Epithelial cell of prostate (primary cell): ENCODE results near the gene ANO10.

ENCODE experiments used
- DNase-seq: peaks from one replicate; pipeline ENCODE4 v3.0.0-alpha.2; 2011; ENCODE audit warnings: low read depth, low spot score
- H3K27ac ChIP-seq: fragments of 450-650 bp; 2 replicates; pipeline ENCODE4 v1.5.1; 2017; ENCODE audit warnings: mild to moderate bottlenecking

ANO10 gene

DNA sequence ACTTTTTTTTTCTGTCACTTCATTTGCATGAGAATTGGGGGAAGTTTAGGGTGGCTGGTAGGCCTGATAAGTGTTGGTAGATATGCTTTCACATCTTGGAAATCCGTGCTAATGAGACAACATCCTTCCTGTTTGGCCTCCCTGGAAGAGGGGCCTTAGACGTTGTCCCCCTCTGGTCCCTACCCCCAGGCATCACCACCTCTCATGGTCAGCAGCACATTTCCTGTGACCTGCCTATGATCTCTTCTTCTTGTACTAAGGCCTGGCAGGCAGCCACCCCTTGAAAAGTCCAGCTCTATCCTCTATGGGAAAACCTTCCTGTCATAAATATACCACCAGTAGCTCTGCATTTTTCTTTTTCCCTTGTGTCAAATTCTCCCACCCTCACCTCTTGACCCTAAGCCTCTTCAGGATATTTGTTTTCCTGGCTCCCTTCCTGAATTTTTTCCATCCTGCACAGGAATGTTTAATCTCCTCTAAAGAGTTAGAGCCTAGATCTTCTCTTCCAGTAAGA lies 227.7 kb downstream of the ANO10 start:
- no peak for DNase-seq
- no peak overlapping the region for H3K27ac ChIP-seq

DNA sequence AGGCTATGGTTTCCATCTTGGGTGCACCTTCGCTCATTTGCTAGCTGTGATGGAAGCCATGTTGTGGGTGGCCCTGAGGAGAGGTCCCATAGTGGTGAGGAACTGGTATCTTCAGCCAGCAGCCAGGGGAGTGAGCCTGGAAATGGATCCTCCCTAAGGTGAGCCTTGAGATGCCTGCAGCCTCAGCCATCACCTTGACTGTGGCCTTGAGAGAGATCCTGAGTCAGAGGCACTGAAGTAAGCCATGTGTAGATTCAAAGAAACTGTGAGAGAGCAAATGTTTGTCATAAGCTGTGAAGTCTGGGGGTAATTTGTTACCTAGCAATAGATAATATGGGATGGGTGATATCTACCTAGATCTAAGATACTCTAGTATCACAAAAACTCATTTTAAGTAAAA lies 230.2 kb downstream of the ANO10 start:
- DNase-seq: no peak
- H3K27ac ChIP-seq: no peak overlapping the region

DNA sequence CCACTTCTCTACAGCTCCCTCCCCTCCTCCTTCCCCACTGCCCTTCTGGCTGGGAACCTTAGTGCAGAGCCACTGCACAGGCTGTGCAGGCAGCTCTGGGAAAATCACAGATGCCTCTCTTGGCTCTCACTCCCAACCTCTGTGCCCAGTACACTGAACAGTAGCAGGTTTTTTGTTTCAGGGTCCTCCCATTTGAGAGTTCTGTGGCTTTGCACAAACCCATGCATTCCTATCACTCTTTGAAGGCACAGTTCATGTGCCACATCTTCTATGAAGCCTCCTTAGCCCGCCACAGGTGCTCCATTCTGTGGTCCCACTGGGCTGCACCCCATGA lies 231.6 kb downstream of the ANO10 start:
- DNase-seq: no peak
- H3K27ac ChIP-seq: peak overlapping the region; percentile 62

DNA sequence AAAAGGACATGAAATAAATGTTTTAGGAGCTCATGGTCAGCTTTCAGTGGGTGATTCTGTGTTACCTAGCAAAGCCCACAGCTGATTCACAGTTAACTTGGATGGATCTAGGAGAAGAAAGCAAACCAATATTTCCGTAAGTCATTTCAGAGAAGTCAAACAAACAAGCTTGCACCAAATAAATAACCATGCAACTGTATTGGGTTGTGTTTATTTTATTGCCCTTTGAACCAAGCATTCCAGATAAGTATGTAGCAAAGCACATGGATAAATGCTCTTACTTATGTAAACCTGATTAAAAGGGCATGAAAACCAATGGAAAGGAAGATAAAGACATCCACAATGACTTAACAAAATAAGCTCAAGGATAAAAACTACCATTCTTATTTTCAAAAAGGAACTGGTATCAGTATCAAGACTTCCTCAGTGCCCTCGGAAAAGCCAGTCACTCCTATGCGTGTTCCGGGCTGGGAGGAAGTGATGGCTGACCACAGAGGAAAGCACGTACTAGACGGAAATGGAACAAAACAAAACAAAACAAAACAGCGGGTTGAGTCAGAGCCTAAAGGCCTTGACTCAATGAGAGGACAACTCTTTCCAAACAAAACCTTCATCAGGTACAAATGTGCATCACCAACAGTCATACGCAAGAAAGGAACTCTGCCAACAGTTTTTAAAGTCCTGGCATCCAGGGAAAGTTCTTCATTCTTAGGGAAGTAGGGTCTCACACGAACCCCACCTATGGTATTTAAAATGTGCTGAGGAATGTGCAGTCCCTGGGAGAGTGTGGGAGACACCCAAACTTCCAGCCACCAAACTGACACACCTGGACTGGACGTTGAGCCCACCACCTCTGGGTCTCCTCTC lies 232.2 kb downstream of the ANO10 start:
- DNase-seq: peak; percentile 79
- H3K27ac ChIP-seq: peak overlapping the region; percentile 62

DNA sequence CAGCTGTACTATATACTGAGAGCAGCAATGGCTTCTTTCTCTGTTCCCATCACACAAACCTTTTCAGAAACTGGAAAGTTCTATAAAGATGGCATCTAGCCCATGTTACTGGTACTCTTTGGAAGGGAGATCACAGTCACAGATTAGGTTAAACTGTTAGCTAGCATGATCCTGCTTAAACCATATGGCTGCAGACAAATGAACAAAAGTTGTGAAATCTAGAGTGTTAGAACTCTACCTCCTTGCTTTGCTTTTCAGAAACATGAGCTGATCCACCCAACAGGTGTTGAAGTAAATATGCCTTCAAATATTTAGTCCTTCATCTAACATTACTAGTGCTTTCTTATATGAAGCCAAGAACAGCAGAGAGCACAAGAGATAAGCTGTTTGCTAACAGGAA lies 232.9 kb downstream of the ANO10 start:
- H3K27ac ChIP-seq: peak overlapping the region; percentile 62
- no peak for DNase-seq

DNA sequence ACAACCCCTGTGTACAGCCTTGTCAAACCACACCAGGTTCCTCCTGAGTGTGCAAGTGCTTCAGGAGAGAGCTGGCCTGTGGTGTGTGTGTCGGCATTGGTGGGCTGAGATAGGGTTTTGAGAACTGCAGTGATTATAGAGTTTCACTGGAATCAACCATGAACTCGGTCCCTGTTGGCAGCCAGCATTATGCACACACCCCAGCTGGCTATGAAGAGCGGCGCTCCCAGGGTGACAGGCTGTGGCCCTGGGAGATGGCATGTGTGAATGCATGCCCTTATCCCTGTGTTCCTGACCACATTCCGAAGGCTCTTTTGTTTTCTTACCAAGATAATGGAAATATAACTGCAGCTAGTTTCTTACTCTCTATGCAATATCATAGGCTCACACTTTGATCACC lies 233.6 kb downstream of the ANO10 start:
- no peak for DNase-seq
- no peak overlapping the region for H3K27ac ChIP-seq

DNA sequence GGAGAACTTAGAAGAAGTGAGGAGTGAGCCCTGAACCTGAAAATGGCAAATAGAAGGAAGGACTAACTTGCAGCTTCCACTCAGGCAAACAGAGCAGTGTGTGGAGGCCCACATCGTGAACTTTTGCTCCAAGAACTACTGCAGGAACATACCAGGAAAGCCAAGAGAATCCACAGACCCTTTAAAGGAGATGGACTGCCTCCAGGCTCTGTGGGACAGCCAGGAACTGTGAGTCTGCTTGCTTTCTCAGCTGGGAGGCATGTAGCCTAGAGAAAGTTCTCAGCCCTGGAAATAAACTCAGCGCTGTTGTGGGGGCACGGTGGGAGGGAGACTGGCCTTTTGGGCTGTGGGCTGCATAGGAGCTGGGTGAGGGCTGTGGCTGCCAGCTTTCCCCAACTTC lies 242.5 kb downstream of the ANO10 start:
- no peak overlapping the region for H3K27ac ChIP-seq
- DNase-seq: no peak

DNA sequence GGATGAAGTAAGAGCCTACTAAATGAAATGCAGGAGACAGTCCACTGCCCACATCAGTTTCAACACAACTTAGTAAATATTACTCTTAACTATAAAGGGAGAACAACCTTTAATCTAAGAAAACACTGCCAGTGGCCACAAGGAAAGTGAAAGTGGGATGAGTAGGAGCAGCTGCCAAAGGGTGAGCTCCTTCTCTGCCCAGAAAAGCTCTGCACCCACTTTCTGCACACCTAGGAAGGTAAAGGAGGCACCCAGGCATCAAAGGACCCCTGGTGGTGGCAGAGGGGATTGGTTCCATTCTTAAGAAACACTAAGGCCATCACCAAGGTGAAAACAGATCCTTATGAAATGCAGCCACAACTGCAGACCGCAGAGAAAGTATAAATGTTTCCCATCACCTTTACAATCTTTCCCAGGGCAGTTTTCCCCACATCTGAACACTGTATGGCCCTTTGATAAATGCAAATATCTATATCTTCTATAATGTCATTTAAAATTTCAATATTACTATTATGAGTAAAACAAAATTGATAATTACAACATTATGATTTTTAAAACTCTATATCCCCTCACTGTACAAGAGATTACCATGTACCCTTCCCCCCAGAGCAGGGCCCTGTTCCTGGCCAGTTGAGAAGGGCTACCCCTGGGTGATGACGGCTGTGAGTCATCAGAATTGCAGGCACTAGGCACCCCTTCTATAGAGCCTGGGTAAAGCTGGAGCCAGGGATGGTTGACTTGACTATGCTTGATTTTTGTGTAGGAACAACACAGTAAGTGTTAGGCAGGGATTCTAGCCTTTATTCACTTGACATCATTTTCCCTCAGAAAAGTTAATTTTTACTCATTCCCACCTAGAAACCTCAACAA lies 243.5 kb downstream of the ANO10 start:
- peak; percentile 14 for DNase-seq
- no peak overlapping the region for H3K27ac ChIP-seq

DNA sequence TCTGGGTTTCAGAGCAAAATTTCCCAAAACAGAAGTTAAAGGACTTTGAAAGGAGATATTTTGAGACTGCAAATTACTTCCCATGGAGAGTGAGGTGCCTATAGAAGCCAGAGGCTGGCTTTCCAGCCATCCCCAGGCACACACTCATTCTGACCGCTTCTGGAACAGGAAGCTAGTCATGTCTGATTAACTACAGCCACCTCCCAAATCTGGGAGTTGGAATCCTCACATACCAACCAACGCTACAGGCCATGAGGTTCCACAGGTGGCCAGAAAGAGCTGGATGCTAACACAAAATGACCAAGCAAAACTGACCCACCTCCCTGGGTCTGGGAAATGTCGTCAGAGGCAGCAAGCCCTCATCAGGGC lies 248.3 kb downstream of the ANO10 start:
- no peak overlapping the region for H3K27ac ChIP-seq
- no peak for DNase-seq

DNA sequence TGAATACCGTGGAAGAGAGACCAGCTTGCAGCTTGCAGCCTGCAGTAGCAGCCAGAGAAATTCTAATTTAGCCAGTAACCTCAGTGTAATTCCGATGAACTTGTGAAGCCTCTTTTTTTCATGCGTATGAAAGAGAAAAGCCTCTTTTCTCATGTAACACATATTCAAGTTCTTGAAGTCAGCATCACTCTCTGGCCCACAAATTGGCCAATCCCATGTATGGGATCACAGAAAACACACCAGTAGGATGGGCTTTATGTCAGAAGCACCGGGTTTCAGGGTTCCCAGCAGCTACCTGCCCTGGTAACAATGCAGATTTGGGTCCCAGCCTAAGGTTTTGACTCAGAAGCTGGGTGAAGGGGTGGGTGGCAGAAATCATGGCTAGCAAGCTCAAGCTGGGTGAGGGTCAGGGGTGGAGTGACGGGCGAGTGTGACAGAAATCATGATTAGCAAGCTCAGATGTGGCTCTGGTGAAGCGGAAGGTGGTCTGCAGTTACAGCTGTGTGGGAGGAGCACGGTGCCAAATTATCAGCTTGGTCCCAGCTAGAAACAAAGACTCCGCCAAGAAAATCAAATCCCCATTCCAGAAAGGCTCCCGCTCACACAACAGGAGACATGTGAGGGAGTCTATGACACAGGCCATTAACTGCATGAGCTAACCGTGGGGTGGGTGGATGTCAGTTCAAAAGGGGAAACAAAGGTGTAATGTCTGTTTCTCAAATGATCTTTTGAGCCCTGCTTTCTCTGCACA lies 248.8 kb downstream of the ANO10 start:
- H3K27ac ChIP-seq: no peak overlapping the region
- no peak for DNase-seq

DNA sequence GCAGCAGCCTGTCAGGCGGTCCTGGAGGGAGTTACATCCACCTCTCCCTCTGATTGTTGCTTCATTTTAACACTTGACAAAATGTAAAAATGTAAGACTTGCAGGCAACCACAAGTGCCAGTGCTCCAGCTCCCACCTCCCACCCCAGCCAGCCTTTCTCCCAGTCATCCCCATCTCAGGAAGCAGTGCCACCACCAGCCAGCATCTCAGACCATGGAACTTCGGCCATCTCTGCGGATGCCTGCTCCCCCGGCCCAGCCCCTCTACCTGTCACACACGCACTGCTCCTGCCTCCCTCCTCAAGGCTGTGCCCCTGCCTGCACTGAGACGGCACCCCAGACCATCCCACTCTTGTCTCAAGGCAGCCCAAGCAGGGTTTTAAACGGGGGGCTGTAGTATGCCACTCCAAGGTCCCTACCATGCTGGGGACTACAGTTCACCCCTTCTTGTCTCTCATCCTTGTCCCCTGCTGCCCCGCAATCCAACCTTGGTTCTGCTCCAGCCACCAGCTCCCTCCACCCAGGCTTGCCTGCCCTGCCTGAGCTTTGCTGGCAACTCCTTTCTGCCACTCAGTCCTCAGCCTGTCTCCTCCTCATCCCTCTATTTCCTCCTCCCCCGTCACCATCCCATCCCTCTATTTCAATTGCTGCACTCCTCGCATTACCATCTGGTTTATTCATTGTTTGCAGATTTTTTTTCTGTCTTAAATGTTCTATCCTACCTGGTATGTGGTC lies 249.6 kb downstream of the ANO10 start:
- no peak overlapping the region for H3K27ac ChIP-seq
- DNase-seq: no peak

DNA sequence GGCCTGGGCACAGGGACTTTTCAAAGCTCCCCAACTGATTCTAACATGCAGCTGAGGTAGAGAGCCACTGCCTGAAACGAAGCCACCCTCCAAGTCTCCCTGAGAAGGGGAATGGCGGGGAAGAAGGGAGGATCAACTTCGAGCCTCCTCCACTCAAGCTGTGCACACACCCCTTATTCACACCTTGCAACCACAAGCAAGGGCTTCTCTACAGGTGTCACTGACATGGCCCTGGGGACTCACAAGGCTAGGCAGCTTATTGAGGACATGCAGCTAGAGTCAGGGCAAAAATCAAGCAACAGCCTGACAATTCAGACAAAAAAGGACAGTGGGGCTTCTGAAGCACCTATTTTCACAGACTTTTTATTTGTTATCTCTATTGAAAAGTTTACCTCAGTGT lies 250.3 kb downstream of the ANO10 start:
- no peak for DNase-seq
- no peak overlapping the region for H3K27ac ChIP-seq

DNA sequence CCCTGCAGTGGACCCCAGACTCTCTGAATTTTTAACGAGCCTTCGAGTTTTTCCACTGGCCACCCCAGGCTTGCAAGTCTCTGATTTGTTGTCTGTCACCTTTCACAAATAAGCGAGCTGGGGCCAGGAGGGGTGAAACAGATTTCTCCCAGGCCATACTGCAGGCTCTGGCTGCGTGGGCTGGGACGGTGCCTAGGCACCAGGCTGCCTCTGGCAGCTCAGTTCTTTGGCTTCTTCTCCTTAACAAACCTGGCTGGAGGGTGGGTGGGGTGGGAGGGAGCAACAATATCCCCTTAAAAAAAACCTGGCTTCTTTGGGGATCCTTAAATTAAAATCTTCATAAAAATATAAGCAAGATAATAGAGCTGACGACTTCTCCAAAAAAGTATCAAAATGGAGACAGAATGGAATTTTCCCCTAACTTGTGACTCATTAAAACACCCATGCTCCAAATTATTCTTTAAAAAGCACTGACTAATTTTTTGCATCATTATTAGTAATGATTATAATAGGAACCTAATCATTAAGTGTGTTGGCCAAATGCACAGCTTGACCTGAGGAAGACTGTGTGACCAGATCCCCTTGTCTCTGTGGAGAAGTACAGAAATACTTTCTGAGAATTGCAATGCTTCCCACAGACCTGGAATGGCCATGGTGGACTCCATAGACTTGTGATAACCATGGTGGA lies 251.4 kb downstream of the ANO10 start:
- H3K27ac ChIP-seq: no peak overlapping the region
- DNase-seq: no peak

DNA sequence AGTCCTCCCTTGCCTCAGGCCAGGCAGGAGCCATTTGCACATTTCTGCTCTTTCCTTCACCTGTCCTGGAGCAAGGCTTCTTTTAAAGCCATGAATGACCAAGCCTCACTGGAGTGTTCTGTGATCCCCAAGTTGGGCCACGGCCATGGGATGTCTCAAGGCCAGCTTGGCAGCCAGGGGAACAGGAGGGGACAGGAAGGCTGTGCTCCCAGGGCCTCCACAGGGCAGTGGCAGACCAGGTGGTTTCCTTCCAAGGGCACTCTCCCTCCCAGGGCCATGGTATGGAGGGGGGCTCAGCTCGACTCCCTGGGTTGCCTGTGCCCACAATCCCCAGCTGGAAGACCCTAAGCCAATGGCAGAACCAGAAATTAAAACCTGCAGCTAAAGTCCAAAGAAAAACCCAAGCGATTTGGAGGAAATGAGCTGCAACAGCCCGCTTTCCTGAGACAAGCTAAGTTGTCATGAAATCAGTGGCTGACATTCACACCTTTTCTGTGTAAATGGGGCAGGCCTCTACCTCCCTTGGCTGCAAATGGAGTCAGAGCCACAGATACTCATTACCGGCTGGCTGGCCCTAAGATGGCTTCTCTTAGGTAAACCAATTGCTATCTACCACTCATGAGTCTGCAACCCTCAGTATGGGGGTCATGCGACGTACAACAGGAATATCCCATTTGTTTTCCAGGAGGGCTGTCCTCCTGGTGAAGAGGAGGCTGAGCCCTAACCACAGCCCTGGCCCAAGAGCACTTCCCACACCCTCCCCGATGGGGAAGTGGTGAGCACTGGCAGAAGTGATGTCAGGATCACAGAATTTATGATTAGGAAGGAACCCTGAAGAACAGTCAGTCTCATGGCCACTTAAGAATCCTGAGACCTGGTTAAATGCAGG lies 252.2 kb downstream of the ANO10 start:
- no peak for DNase-seq
- H3K27ac ChIP-seq: no peak overlapping the region

DNA sequence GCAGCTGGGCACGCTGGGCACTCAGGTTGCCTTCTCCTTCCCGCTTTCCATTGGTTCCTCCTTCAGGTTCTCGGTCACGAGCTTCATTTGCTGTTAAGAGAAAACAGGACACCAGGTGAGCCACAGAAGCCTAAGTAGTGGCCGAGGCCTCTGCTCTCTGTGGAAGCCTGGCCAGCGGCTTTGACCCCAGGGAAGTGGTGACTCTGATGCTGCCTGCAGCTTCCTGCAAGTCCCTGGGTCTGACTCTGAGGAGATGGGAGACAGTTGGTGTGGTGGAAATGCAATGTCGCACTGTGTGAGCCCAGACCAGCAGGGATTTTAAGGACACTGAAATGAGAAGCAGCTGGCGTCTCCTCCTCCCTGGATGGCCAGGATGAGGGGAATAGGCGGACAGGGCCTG lies 254.9 kb downstream of the ANO10 start:
- no peak overlapping the region for H3K27ac ChIP-seq
- DNase-seq: no peak

DNA sequence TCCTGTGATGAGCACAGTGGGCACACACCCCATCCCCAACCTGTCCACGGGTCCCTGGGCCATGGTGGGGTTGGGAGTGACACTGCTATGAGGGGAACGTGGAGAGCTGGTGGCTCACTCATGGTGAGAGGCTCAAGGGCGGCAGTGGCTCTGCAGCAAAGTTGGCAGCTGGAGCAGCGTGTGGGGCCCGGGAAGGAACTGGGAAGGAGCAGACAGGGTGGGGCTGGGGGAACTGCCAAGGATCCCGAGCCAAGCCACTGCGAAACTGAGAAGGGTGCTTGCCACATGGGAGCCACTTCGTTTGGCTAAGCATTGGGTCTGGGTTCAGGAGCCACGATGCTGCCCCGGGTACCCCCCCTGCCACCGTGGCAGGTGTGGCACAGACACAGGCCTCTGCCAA lies 255.3 kb downstream of the ANO10 start:
- no peak overlapping the region for H3K27ac ChIP-seq
- DNase-seq: no peak

DNA sequence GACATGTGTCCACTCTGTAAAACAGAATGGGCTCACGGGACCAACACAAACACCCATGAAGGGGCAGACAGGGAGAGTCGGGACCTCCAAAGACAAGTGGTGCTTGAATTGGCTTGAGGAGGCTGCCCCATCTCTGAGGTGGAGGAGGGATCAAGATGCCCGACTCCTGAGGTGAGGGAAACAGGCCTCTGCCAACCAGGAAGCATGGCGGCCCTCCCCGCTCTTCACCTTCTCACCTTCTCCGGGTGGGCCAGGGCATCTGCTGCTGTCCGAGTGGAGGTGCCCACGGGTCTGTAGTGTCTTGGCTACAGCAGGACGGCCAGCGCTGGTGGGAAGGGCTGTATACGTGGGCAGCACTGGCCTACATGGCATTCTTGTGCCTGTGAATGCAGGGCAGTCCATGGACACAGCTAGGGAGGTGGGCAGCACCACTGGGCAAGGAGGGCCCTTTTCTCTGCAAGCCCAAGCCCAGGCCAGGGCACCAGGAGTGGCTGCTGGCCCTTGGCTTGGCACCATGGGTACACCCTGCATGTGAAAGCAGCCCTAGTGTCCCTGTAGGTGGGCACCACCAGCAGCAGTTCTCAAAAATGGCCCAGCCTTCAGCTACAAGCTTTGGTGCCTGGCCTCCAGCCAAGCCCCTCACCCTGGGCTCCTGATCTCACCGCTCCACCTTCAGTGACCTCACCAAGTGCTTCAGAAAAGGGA lies 256.1 kb downstream of the ANO10 start:
- H3K27ac ChIP-seq: no peak overlapping the region
- no peak for DNase-seq

DNA sequence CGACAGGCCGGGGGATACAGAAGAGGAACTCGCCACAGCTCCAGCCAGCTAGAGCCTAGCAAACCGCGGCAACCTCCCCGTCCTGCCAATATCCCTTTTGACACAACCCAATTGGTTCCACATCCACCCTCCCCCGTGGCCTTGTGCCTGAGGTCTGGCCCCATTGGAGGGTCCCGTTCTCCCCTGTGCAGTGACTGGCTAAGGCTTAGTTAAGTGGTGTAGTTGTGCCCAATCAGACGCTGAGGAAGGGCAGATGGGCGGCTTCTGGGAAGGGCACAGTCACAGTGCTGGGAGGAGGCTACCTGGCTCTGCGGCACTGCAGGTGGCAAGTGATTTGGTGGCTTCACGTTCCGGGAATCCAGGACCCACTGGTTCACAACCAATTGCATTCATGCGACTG lies 256.9 kb downstream of the ANO10 start:
- H3K27ac ChIP-seq: no peak overlapping the region
- no peak for DNase-seq
